B cell (primary cell): ENCODE results near the gene CFAP54. TPM values are rescaled to one million over a fixed set of nuclear protein-coding genes. Genes with fewer than 3 reads are reported as not detected.
"Not testable (repeated sequence)": the region's sequence is repeated elsewhere in the genome, so short reads cannot be mapped to it uniquely, and the experiment has no call there.

ENCODE experiments used
- ATAC-seq: fragments of 200-7000 bp; cut with Tn5 transposase; one replicate; pipeline ENCODE4 v1.10.0; 2021; ENCODE audit warnings: low read depth, mild to moderate bottlenecking, moderate number of reproducible peaks, moderate library complexity
- CTCF ChIA-PET: fragments of 350-600 bp; sonication (Branson Sonifier 250); formaldehyde crosslinking; loops from one replicate; lab custom pipeline; 2021; ENCODE audit warnings: antibody characterized with exemption, inconsistent platforms; lab: Charles Lee
- POLR2A ChIA-PET: fragments of 350-600 bp; sonication (Branson Sonifier 250); formaldehyde crosslinking; loops from one replicate; lab custom pipeline; 2021; ENCODE audit warnings: antibody characterized with exemption; lab: Charles Lee
- DNase-seq: peaks from one replicate; pipeline ENCODE4 v3.0.0; 2013
- H2AFZ ChIP-seq: 2 replicates; pipeline ENCODE4 v1.6.1; 2012; ENCODE audit warnings: mild to moderate bottlenecking, low read depth, low read length; ENCODE audit not compliant: insufficient read depth, poor library complexity, severe bottlenecking
- H3K27ac ChIP-seq, 2 donors: 1 replicate in 1 of 2; 2 replicates in 1 of 2; pipeline ENCODE4 v1.5.1; 2012 to 2013; ENCODE audit warnings: low read length in 2 of 2, mild to moderate bottlenecking in 2 of 2, moderate library complexity in 1 of 2
- H3K27me3 ChIP-seq, 4 experiments: fragments of 200-600 bp in 1 of 4; sonication (generic) in 1 of 4; replicated peaks in 1 of 4; 1 replicate in 2 of 4; 2 replicates in 2 of 4; pipeline versions ENCODE4 v1.6.1 to v1.7.0; 2013 to 2016; ENCODE audit warnings: low read length in 3 of 4, mild to moderate bottlenecking in 2 of 4, mixed read lengths in 1 of 4, moderate library complexity in 1 of 4; ENCODE audit not compliant: insufficient read depth in 4 of 4, control insufficient read depth in 3 of 4; ENCODE audit errors: control extremely low read depth in 1 of 4
- H3K36me3 ChIP-seq, 2 experiments: replicated peaks in 1 of 2; 1 replicate in 1 of 2; 2 replicates in 1 of 2; pipeline versions ENCODE4 v1.6.1 to v1.7.1; 2013; ENCODE audit warnings: low read length in 1 of 2; ENCODE audit not compliant: insufficient read depth in 2 of 2, control insufficient read depth in 1 of 2; ENCODE audit errors: control extremely low read depth in 1 of 2, extremely low read depth in 1 of 2
- H3K4me1 ChIP-seq, 2 donors: fragments of 200-600 bp in 1 of 2; sonication (generic) in 1 of 2; 1 replicate in 1 of 2; 2 replicates in 1 of 2; pipeline versions ENCODE4 v1.5.1 to v1.6.1; 2013 to 2017; ENCODE audit warnings: low read length in 2 of 2; ENCODE audit not compliant: control insufficient read depth in 2 of 2, insufficient read depth in 2 of 2
- H3K4me2 ChIP-seq: replicated peaks from 2 replicates; pipeline ENCODE3; 2012; ENCODE audit warnings: mild to moderate bottlenecking, low read depth, low read length; ENCODE audit not compliant: poor library complexity, severe bottlenecking
- H3K4me3 ChIP-seq, 5 experiments: fragments of 200-600 bp in 1 of 5; sonication (generic) in 1 of 5; 1 replicate in 3 of 5; 2 replicates in 2 of 5; pipeline versions ENCODE4 v1.5.1 to v1.7.0; 2011 to 2016; ENCODE audit warnings: low read length in 4 of 5, mild to moderate bottlenecking in 4 of 5, low read depth in 2 of 5, control low read depth in 1 of 5, moderate library complexity in 1 of 5; ENCODE audit not compliant: insufficient read depth in 1 of 5; ENCODE audit errors: control extremely low read depth in 1 of 5, extremely low read depth in 1 of 5
- H3K79me2 ChIP-seq: fragments of 200-600 bp; sonication (generic); one replicate; pipeline ENCODE4 v1.6.0; 2016; ENCODE audit warnings: low read length; ENCODE audit not compliant: control insufficient read depth, insufficient read depth
- H3K9ac ChIP-seq: fragments of 200-600 bp; sonication (generic); 2 replicates; pipeline ENCODE4 v1.6.1; 2017; ENCODE audit warnings: mild to moderate bottlenecking, low read length, moderate library complexity
- H3K9me3 ChIP-seq, 3 donors: one replicate each; pipeline versions ENCODE4 v1.6.1 to v1.7.1; 2013; ENCODE audit warnings: low read length in 2 of 3; ENCODE audit not compliant: control insufficient read depth in 2 of 3, insufficient read depth in 1 of 3; ENCODE audit errors: control extremely low read depth in 1 of 3
- H4K20me1 ChIP-seq: 2 replicates; pipeline ENCODE4 v1.6.0; 2012; ENCODE audit warnings: mild to moderate bottlenecking, low read length; ENCODE audit not compliant: insufficient read depth, control insufficient read depth, poor library complexity, severe bottlenecking
- H3K27ac Mint-ChIP-seq: one replicate; pipeline ENCODE4 v1.8.0; 2021; ENCODE audit warnings: mixed read lengths
- H3K27me3 Mint-ChIP-seq: one replicate; pipeline ENCODE4 v1.8.0; 2021; ENCODE audit warnings: mixed read lengths
- H3K4me1 Mint-ChIP-seq: one replicate; pipeline ENCODE4 v1.8.0; 2021; ENCODE audit warnings: mixed read lengths
- H3K4me3 Mint-ChIP-seq: one replicate; pipeline ENCODE4 v1.8.0; 2021; ENCODE audit warnings: mixed read lengths
- H3K9me3 Mint-ChIP-seq: one replicate; pipeline ENCODE4 v1.8.0; 2022; ENCODE audit warnings: mixed read lengths; ENCODE audit not compliant: insufficient read depth
- EZH2 ChIP-seq: IDR thresholded peaks from 2 replicates; pipeline ENCODE4 v1.6.1; 2012; ENCODE audit warnings: borderline replicate concordance, low read depth, mild to moderate bottlenecking, moderate library complexity, low read length; ENCODE audit not compliant: insufficient read depth, poor library complexity, severe bottlenecking
- WGBS: methylation state at CpG from one replicate; pipeline ENCODE4 v1.1.5; 2013; ENCODE audit warnings: missing lambda C conversion rate; ENCODE audit not compliant: insufficient coverage; 5-methylcytosine and 5-hydroxymethylcytosine counted together
- intact Hi-C: fragments of 100-400 bp; cut with micrococcal nuclease; formaldehyde crosslinking; loops from one replicate; pipeline ENCODE4 v1.10.0; 2022
- polyA plus RNA-seq: library from polyadenylated mRNA; depleted of rRNA; stranded (reverse); fragments of >200 nt; gene quantifications from 2 replicates; pipeline ENCODE4 v1.2.3, GENCODE V29; 2012
- total RNA-seq, 2 donors: library from RNA; stranded (reverse); fragments of 120-200 nt in 1 of 2; gene quantifications; 1 replicate in 1 of 2; 2 replicates in 1 of 2; pipeline versions ENCODE4 v1.2.3 to v1.2.4, GENCODE V29; 2013 to 2022
- TF ChIP-seq, protein P1 (sequence below): fragments of 200-600 bp; IDR thresholded peaks from one replicate; pipeline ENCODE4 v1.8.0; 2022; ENCODE audit warnings: antibody characterized with exemption, mild to moderate bottlenecking

Gene CFAP54
- total and polyA plus RNA-seq, 2 donors (not counting 1 experiment from before 2014, with no cell fraction given) = 0.12 to 0.76 TPM

DNA sequence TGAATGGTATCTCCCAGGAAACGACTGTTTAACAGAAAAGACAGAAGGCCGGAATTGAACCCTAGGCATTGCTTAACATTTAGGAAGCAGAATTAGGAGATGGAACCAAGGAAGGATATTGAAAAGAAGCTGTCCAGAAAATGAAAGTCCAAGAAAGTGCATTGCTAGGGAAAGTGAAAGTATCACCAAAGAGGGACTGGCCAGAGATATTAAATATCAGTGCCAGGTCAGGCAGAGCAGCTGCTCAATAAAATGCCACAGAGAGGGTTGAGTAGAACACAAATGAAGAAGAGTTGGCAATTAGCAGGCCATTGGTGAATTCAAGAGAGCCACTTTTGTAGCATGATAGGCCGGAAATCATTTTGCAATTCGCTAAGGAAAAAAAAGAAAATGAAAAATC is 101.6 kb downstream of the CFAP54 start:
- TF ChIP-seq, protein P1, sequence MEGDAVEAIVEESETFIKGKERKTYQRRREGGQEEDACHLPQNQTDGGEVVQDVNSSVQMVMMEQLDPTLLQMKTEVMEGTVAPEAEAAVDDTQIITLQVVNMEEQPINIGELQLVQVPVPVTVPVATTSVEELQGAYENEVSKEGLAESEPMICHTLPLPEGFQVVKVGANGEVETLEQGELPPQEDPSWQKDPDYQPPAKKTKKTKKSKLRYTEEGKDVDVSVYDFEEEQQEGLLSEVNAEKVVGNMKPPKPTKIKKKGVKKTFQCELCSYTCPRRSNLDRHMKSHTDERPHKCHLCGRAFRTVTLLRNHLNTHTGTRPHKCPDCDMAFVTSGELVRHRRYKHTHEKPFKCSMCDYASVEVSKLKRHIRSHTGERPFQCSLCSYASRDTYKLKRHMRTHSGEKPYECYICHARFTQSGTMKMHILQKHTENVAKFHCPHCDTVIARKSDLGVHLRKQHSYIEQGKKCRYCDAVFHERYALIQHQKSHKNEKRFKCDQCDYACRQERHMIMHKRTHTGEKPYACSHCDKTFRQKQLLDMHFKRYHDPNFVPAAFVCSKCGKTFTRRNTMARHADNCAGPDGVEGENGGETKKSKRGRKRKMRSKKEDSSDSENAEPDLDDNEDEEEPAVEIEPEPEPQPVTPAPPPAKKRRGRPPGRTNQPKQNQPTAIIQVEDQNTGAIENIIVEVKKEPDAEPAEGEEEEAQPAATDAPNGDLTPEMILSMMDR = no peak
- no peak for TF ChIP-seq EZH2
- 92% methylated on average over 2 of the region's 4 CpGs for WGBS
- no peak overlapping the region for H3K27ac Mint-ChIP-seq
- H3K27me3 Mint-ChIP-seq = peaks cover 21% of the 10 kb centered on the region
- no peaks in the 10 kb centered on the region for H3K9me3 Mint-ChIP-seq
- Histone ChIP-seq H3K36me3 (no peaks in the 10 kb centered on the region), H4K20me1 (no peaks in the 10 kb centered on the region), H3K4me1 (no peaks in the 10 kb centered on the region), H3K79me2 (no peaks in the 10 kb centered on the region), H3K9ac (no peak overlapping the region), H3K27ac (no peak overlapping the region), H3K4me3 (no peak overlapping the region), H3K4me2 (no peak overlapping the region), H3K27me3 (peaks cover 0 to 6% (median 0%) of the 10 kb centered on the region in 4 experiments), H2AFZ (no peak overlapping the region), H3K9me3 (no peaks in the 10 kb centered on the region)
- ATAC-seq (no peak), DNase-seq (no peak)
- no peak overlapping the region for H3K4me3 Mint-ChIP-seq
- POLR2A ChIA-PET = no interaction called here
- intact Hi-C loops = no loop called here
- no peaks in the 10 kb centered on the region for H3K4me1 Mint-ChIP-seq
- CTCF ChIA-PET = interaction anchor here (0.6 kb wide), 1 partner anchor 37 kb away, joined by 3 read pairs; no protein-coding TSS in a partner anchor

- H3K36me3 ChIP-seq, H3K4me1 ChIP-seq, H3K4me2 ChIP-seq, H3K9me3 Mint-ChIP-seq, H4K20me1 ChIP-seq, H3K4me3 ChIP-seq, H3K27me3 ChIP-seq, H3K9me3 ChIP-seq, H3K27ac Mint-ChIP-seq, ATAC-seq, POLR2A ChIA-PET, H3K4me1 Mint-ChIP-seq, H3K79me2 ChIP-seq, H3K4me3 Mint-ChIP-seq, CTCF ChIA-PET, H3K9ac ChIP-seq, H2AFZ ChIP-seq, DNase-seq, H3K27ac ChIP-seq, intact Hi-C loops: not testable (repeated sequence)
- H3K27me3 Mint-ChIP-seq = peaks cover 53% of the 10 kb centered on the region
- 97% methylated on average over 3 of the region's 3 CpGs for WGBS
Observed at GRCh38 chr12:96604374-96604773, 115.0 kb downstream of the CFAP54 start.
